ENCODE results near the gene TAS2R41.
"Not testable (repeated sequence)": the region's sequence is repeated elsewhere in the genome, so short reads cannot be mapped to it uniquely, and the experiment has no call there.

The TAS2R41 gene

GRCh38 chr7:143463556-143463955, 14.1 kb upstream of the TAS2R41 start:
- no peak for TF ChIP-seq POLR2A (IDR thresholded peaks at IDR 0.05; ENCODE audit: low read depth, low read length)
- DNase-seq (ENCODE audit: insufficient read length, low spot score), result no peak
- no peak for FAIRE-seq

- FAIRE-seq, result no peak
- DNase-seq (ENCODE audit: insufficient read length, low spot score), result no peak
- TF ChIP-seq POLR2A (IDR thresholded peaks at IDR 0.05; ENCODE audit: low read depth, low read length), result no peak
Measured at GRCh38 chr7:143463957-143464356, 13.7 kb upstream of the TAS2R41 start.

- TF ChIP-seq POLR2A (IDR thresholded peaks at IDR 0.05; ENCODE audit: low read depth, low read length), result no peak
- DNase-seq (ENCODE audit: insufficient read length, low spot score) (no peak), FAIRE-seq (no peak)
Measured at GRCh38 chr7:143467724-143468123, 9.9 kb upstream of the TAS2R41 start.

GRCh38 chr7:143472071-143472689, 5.5 kb upstream of the TAS2R41 start:
- DNase-seq (ENCODE audit: insufficient read length, low spot score); FAIRE-seq: not testable (repeated sequence)

- no peak for TF ChIP-seq POLR2A (IDR thresholded peaks at IDR 0.05; ENCODE audit: low read depth, low read length)
- DNase-seq (ENCODE audit: insufficient read length, low spot score), result no peak
- no peak for FAIRE-seq
Measured at GRCh38 chr7:143479055-143479766, 1.5 kb downstream of the TAS2R41 start.

GRCh38 chr7:143480501-143480900, 2.8 kb downstream of the TAS2R41 start:
- FAIRE-seq (no peak), DNase-seq (ENCODE audit: insufficient read length, low spot score) (no peak)
- no peak for TF ChIP-seq POLR2A (IDR thresholded peaks at IDR 0.05; ENCODE audit: low read depth, low read length)

GRCh38 chr7:143484119-143484518, 6.4 kb downstream of the TAS2R41 start:
- TF ChIP-seq POLR2A (IDR thresholded peaks at IDR 0.05; ENCODE audit: low read depth, low read length), result no peak
- DNase-seq (ENCODE audit: insufficient read length, low spot score) (no peak), FAIRE-seq (no peak)

- TF ChIP-seq POLR2A (IDR thresholded peaks at IDR 0.05; ENCODE audit: low read depth, low read length), result no peak
- no peak for FAIRE-seq
- no peak for DNase-seq (ENCODE audit: insufficient read length, low spot score)
Measured at GRCh38 chr7:143485094-143485493, 7.4 kb downstream of the TAS2R41 start.

- DNase-seq (ENCODE audit: insufficient read length, low spot score), result no peak
- TF ChIP-seq POLR2A (IDR thresholded peaks at IDR 0.05; ENCODE audit: low read depth, low read length), result no peak
- FAIRE-seq, result no peak
Measured at GRCh38 chr7:143485500-143485899, 7.8 kb downstream of the TAS2R41 start.

GRCh38 chr7:143486266-143486665, 8.6 kb downstream of the TAS2R41 start:
- not testable (repeated sequence) for FAIRE-seq; DNase-seq (ENCODE audit: insufficient read length, low spot score)

- no peak for DNase-seq (ENCODE audit: insufficient read length, low spot score)
- TF ChIP-seq POLR2A (IDR thresholded peaks at IDR 0.05; ENCODE audit: low read depth, low read length), result no peak
- FAIRE-seq, result no peak
Measured at GRCh38 chr7:143487061-143487460, 9.4 kb downstream of the TAS2R41 start.

- DNase-seq (ENCODE audit: insufficient read length, low spot score) (no peak), FAIRE-seq (no peak)
- no peak for TF ChIP-seq POLR2A (IDR thresholded peaks at IDR 0.05; ENCODE audit: low read depth, low read length)
Measured at GRCh38 chr7:143487566-143487965, 9.9 kb downstream of the TAS2R41 start.

GRCh38 chr7:143490717-143491306, 13.1 kb downstream of the TAS2R41 start:
- FAIRE-seq, result no peak
- DNase-seq (ENCODE audit: insufficient read length, low spot score), result no peak
- TF ChIP-seq POLR2A (IDR thresholded peaks at IDR 0.05; ENCODE audit: low read depth, low read length), result no peak

- DNase-seq (ENCODE audit: insufficient read length, low spot score) (no peak), FAIRE-seq (no peak)
- no peak for TF ChIP-seq POLR2A (IDR thresholded peaks at IDR 0.05; ENCODE audit: low read depth, low read length)
Measured at GRCh38 chr7:143492043-143492471, 14.4 kb downstream of the TAS2R41 start.

Measured in H54 (cell line).